Stomach (tissue), 4 donors: ENCODE data around the gene ATP7B.

ENCODE experiments used
- POLR2AphosphoS5 ChIP-seq, 3 donors: sonication (generic); formaldehyde crosslinking; IDR thresholded peaks; one replicate each; pipeline ENCODE4 v1.6.1; 2016; ENCODE audit warnings: antibody characterized with exemption in 3 of 3
- TF ChIP-seq, protein P1 (sequence below), 7 experiments: fragments of 450-650 bp in 4 of 7; fragments of 200-600 bp in 3 of 7; sonication (generic) in 3 of 7; IDR thresholded peaks; one replicate each; pipeline ENCODE4 v1.5.1; 2016 to 2019; ENCODE audit warnings: antibody characterized with exemption in 7 of 7, control low read depth in 2 of 7, mild to moderate bottlenecking in 1 of 7

GRCh38 chr13:51956717-51957116 is 54.5 kb downstream of the ATP7B start:
- TF ChIP-seq, protein P1, sequence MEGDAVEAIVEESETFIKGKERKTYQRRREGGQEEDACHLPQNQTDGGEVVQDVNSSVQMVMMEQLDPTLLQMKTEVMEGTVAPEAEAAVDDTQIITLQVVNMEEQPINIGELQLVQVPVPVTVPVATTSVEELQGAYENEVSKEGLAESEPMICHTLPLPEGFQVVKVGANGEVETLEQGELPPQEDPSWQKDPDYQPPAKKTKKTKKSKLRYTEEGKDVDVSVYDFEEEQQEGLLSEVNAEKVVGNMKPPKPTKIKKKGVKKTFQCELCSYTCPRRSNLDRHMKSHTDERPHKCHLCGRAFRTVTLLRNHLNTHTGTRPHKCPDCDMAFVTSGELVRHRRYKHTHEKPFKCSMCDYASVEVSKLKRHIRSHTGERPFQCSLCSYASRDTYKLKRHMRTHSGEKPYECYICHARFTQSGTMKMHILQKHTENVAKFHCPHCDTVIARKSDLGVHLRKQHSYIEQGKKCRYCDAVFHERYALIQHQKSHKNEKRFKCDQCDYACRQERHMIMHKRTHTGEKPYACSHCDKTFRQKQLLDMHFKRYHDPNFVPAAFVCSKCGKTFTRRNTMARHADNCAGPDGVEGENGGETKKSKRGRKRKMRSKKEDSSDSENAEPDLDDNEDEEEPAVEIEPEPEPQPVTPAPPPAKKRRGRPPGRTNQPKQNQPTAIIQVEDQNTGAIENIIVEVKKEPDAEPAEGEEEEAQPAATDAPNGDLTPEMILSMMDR (IDR thresholded peaks at IDR 0.05), result no peak
- no peak for TF ChIP-seq POLR2AphosphoS5 (IDR thresholded peaks at IDR 0.05)
